IMR-90 (cell line): ENCODE results near the gene CBFA2T3. TPM values are rescaled to one million over a fixed set of nuclear protein-coding genes. Genes with fewer than 3 reads are reported as not detected.

ENCODE experiments used
- ATAC-seq: fragments of 200-7000 bp; cut with Tn5 transposase; 2 replicates; pipeline ENCODE4 v1.9.1; 2020; ENCODE audit warnings: low read depth, mild to moderate bottlenecking, moderate library complexity
- BruUV-seq: library from RNA; stranded (reverse); fragments of 400-500 nt; replicated peaks from 2 replicates; lab custom pipeline; 2021; lab: Mats Ljungman, UMichigan
- CTCF ChIA-PET: fragments of 300-600 bp; formaldehyde crosslinking; extraction: SDS; loops from one replicate; lab custom pipeline; 2021; ENCODE audit warnings: antibody characterized with exemption; lab: Yijun Ruan, JAX
- POLR2A ChIA-PET: fragments of 300-600 bp; sonication (Branson Sonifier 250); formaldehyde crosslinking; loops from one replicate; lab custom pipeline; 2022; ENCODE audit warnings: antibody characterized with exemption; ENCODE audit not compliant: unreplicated experiment; lab: Charles Lee
- DNase-seq: peaks from one replicate; pipeline ENCODE4 v3.0.0; 2013
- H2AFZ ChIP-seq: replicated peaks from 2 replicates; pipeline ENCODE3; 2013; ENCODE audit warnings: low read length, mild to moderate bottlenecking; ENCODE audit not compliant: poor library complexity
- H2AK5ac ChIP-seq: 2 replicates; pipeline ENCODE4 v1.6.1; 2013; ENCODE audit warnings: low read depth, low read length, inconsistent platforms
- H2AK9ac ChIP-seq: replicated peaks from 2 replicates; pipeline ENCODE3; 2013; ENCODE audit warnings: mild to moderate bottlenecking, low read depth, low read length, moderate library complexity; ENCODE audit not compliant: poor library complexity
- H2BK120ac ChIP-seq: 2 replicates; pipeline ENCODE4 v1.6.1; 2013; ENCODE audit warnings: low read depth, low read length, inconsistent platforms
- H2BK15ac ChIP-seq: 3 replicates; pipeline ENCODE4 v1.6.1; 2013; ENCODE audit warnings: low read depth, low read length, inconsistent platforms
- H2BK20ac ChIP-seq: 2 replicates; pipeline ENCODE4 v1.6.1; 2013; ENCODE audit warnings: low read depth, mild to moderate bottlenecking, inconsistent platforms, low read length, moderate library complexity
- H2BK5ac ChIP-seq: 2 replicates; pipeline ENCODE4 v1.6.1; 2013; ENCODE audit warnings: mild to moderate bottlenecking, low read depth, low read length, inconsistent platforms; ENCODE audit not compliant: poor library complexity, severe bottlenecking
- H3K14ac ChIP-seq: replicated peaks from 2 replicates; pipeline ENCODE4 v1.6.1; 2013; ENCODE audit warnings: low read depth, low read length, inconsistent platforms
- H3K18ac ChIP-seq: 2 replicates; pipeline ENCODE4 v1.6.1; 2013; ENCODE audit warnings: low read depth, low read length, control low read depth
- H3K23ac ChIP-seq: 2 replicates; pipeline ENCODE4 v1.6.1; 2013; ENCODE audit warnings: low read depth, low read length, inconsistent platforms
- H3K27ac ChIP-seq: 2 replicates; pipeline ENCODE4 v1.5.1; 2013; ENCODE audit warnings: mild to moderate bottlenecking, control low read depth, low read length; ENCODE audit not compliant: insufficient read depth
- H3K27me3 ChIP-seq: 2 replicates; pipeline ENCODE4 v1.6.1; 2013; ENCODE audit warnings: low read length; ENCODE audit not compliant: control insufficient read depth, insufficient read depth
- H3K36me3 ChIP-seq: 2 replicates; pipeline ENCODE4 v1.6.1; 2013; ENCODE audit warnings: low read length, mixed read lengths; ENCODE audit not compliant: control insufficient read depth, insufficient read depth
- H3K4ac ChIP-seq: 2 replicates; pipeline ENCODE4 v1.6.1; 2013; ENCODE audit warnings: low read depth, low read length, inconsistent platforms
- H3K4me1 ChIP-seq: 2 replicates; pipeline ENCODE4 v1.6.1; 2013; ENCODE audit warnings: low read length, mixed read lengths; ENCODE audit not compliant: control insufficient read depth, insufficient read depth
- H3K4me2 ChIP-seq: 2 replicates; pipeline ENCODE4 v1.6.1; 2013; ENCODE audit warnings: low read depth, mild to moderate bottlenecking, control low read depth, low read length, moderate library complexity
- H3K4me3 ChIP-seq: 2 replicates; pipeline ENCODE4 v1.5.1; 2013; ENCODE audit warnings: low read depth, mild to moderate bottlenecking, control low read depth, low read length, moderate library complexity; ENCODE audit not compliant: insufficient read depth
- H3K56ac ChIP-seq: 2 replicates; pipeline ENCODE4 v1.6.1; 2013; ENCODE audit warnings: low read length, inconsistent platforms; ENCODE audit not compliant: insufficient read depth; ENCODE audit errors: extremely low read depth
- H3K79me1 ChIP-seq, 2 experiments: 2 replicates each; pipeline ENCODE4 v1.6.1; 2013; ENCODE audit warnings: low read length in 2 of 2, inconsistent platforms in 1 of 2, low read depth in 1 of 2
- H3K9ac ChIP-seq: 2 replicates; pipeline ENCODE4 v1.6.1; 2013; ENCODE audit warnings: low read depth, low read length, control low read depth
- H3K9me1 ChIP-seq: 2 replicates; pipeline ENCODE4 v1.6.1; 2013; ENCODE audit warnings: low read length, inconsistent platforms; ENCODE audit not compliant: insufficient read depth
- H3K9me3 ChIP-seq: 2 replicates; pipeline ENCODE4 v1.6.1; 2013; ENCODE audit warnings: low read length; ENCODE audit not compliant: control insufficient read depth, insufficient read depth
- H4K20me1 ChIP-seq: 2 replicates; pipeline ENCODE4 v1.6.1; 2013; ENCODE audit warnings: low read length, inconsistent platforms; ENCODE audit not compliant: insufficient read depth
- H4K5ac ChIP-seq: 2 replicates; pipeline ENCODE4 v1.6.1; 2013; ENCODE audit warnings: mild to moderate bottlenecking, low read depth, low read length, control low read depth
- H4K8ac ChIP-seq, 2 experiments: 2 replicates each; pipeline ENCODE4 v1.6.1; 2013; ENCODE audit warnings: low read depth in 2 of 2, low read length in 2 of 2, control low read depth in 1 of 2, inconsistent platforms in 1 of 2
- H4K91ac ChIP-seq: 2 replicates; pipeline ENCODE4 v1.6.1; 2013; ENCODE audit warnings: low read depth, low read length, inconsistent platforms; ENCODE audit not compliant: insufficient read depth
- BHLHE40 ChIP-seq: fragments of 150-350 bp; IDR thresholded peaks from 2 replicates; pipeline ENCODE4 v1.6.1; 2016; ENCODE audit warnings: mild to moderate bottlenecking, low read depth, low read length
- CEBPB ChIP-seq: IDR thresholded peaks from 2 replicates; pipeline ENCODE4 v1.6.1; 2012; ENCODE audit warnings: low read depth, low read length, improper control_type of control experiment
- CHD1 ChIP-seq: IDR thresholded peaks from 2 replicates; pipeline ENCODE4 v1.6.1; 2012; ENCODE audit warnings: low read depth, low read length, improper control_type of control experiment
- ELK1 ChIP-seq: fragments of 150-350 bp; IDR thresholded peaks from 2 replicates; pipeline ENCODE4 v1.6.1; 2016; ENCODE audit warnings: low read depth, mild to moderate bottlenecking, low read length, moderate library complexity, borderline replicate concordance
- FOS ChIP-seq: fragments of 150-350 bp; IDR thresholded peaks from 2 replicates; pipeline ENCODE4 v1.6.1; 2016; ENCODE audit warnings: low read depth, low read length
- MAFK ChIP-seq: IDR thresholded peaks from 2 replicates; pipeline ENCODE4 v1.6.1; 2012; ENCODE audit warnings: low read depth, low read length, improper control_type of control experiment
- MAZ ChIP-seq: IDR thresholded peaks from 2 replicates; pipeline ENCODE4 v1.6.1; 2012; ENCODE audit warnings: low read depth, mild to moderate bottlenecking, low read length, improper control_type of control experiment, moderate library complexity, borderline replicate concordance
- MXI1 ChIP-seq: IDR thresholded peaks from 2 replicates; pipeline ENCODE4 v1.6.1; 2012; ENCODE audit warnings: low read depth, mild to moderate bottlenecking, low read length, moderate library complexity, borderline replicate concordance
- NFE2L2 ChIP-seq: fragments of 150-350 bp; IDR thresholded peaks from 2 replicates; pipeline ENCODE4 v1.6.1; 2016; ENCODE audit warnings: low read depth, mild to moderate bottlenecking, low read length
- POLR2A ChIP-seq: IDR thresholded peaks from 2 replicates; pipeline ENCODE4 v1.6.1; 2012; ENCODE audit warnings: mild to moderate bottlenecking, low read depth, low read length
- RAD21 ChIP-seq: IDR thresholded peaks from 2 replicates; pipeline ENCODE4 v1.6.1; 2012; ENCODE audit warnings: low read length, improper control_type of control experiment
- RCOR1 ChIP-seq: IDR thresholded peaks from 2 replicates; pipeline ENCODE4 v1.6.1; 2012; ENCODE audit warnings: mild to moderate bottlenecking, low read length, improper control_type of control experiment; ENCODE audit not compliant: insufficient replicate concordance
- RFX5 ChIP-seq: IDR thresholded peaks from 2 replicates; pipeline ENCODE4 v1.8.0; 2012; ENCODE audit warnings: low read depth, mild to moderate bottlenecking, low read length, moderate library complexity
- SMC3 ChIP-seq: fragments of 150-350 bp; IDR thresholded peaks from 2 replicates; pipeline ENCODE4 v1.6.1; 2016; ENCODE audit warnings: low read depth, mild to moderate bottlenecking, antibody characterized with exemption, low read length, moderate library complexity
- WGBS, 2 experiments: methylation state at CpG; one replicate each; pipeline versions ENCODE4 v1.1.5 to v1.1.7; 2013; ENCODE audit warnings: missing lambda C conversion rate in 2 of 2; ENCODE audit not compliant: insufficient read length in 1 of 2; ENCODE audit errors: extremely low coverage in 2 of 2; 5-methylcytosine and 5-hydroxymethylcytosine counted together
- dilution Hi-C: fragments of 300-500 bp; cut with HindIII; formaldehyde crosslinking; loops from one replicate; pipeline ENCODE4 v1.14.3; 2018; ENCODE audit warnings: low sequenced_read_pairs; ENCODE audit not compliant: unreplicated experiment
- in situ Hi-C: fragments of 300-500 bp; cut with MboI; formaldehyde crosslinking; loops from 3 replicates; pipeline ENCODE4 v1.14.3; 2019; ENCODE audit warnings: low sequenced_read_pairs, inconsistent platforms, mixed read lengths
- intact Hi-C: fragments of 100-400 bp; cut with micrococcal nuclease; formaldehyde crosslinking; loops from 2 replicates; pipeline ENCODE4 v1.10.0; 2022
- polyA plus RNA-seq, 3 experiments: library from polyadenylated mRNA; depleted of rRNA; stranded (reverse); fragments of >200 nt; gene quantifications; 2 replicates each; pipeline ENCODE4 v1.2.3, GENCODE V29; 2012; ENCODE audit warnings: low replicate concordance in 1 of 3
- total RNA-seq: library from RNA; depleted of rRNA; stranded (reverse); fragments of >200 nt; gene quantifications from 2 replicates; pipeline ENCODE4 v1.2.3, GENCODE V29; 2012
- TF ChIP-seq, protein P1 (sequence below): conservative IDR thresholded peaks from 2 replicates; pipeline ENCODE4 v1.5.1; 2012; ENCODE audit warnings: mild to moderate bottlenecking, low read depth, low read length, improper control_type of control experiment
- TF ChIP-seq, protein P2 (sequence below): fragments of 150-350 bp; IDR thresholded peaks from 2 replicates; pipeline ENCODE4 v1.6.1; 2017; ENCODE audit warnings: mild to moderate bottlenecking, antibody characterized with exemption, low read length, low read depth

CBFA2T3 gene
- total and polyA plus RNA-seq, 2 of the 4 experiments (the other 2 are of a cell fraction): not detected

- H2AFZ ChIP-seq: no peak overlapping the region
- intact Hi-C loops (no loop called here), dilution Hi-C loops (no loop called here), in situ Hi-C loops (no loop called here)
- no peak overlapping the region for H2BK5ac ChIP-seq
- H3K27me3 ChIP-seq: peaks cover 62% of the 10 kb centered on the region
- CTCF ChIA-PET: no interaction called here
- no peak overlapping the region for H3K27ac ChIP-seq
- no peak overlapping the region for H2AK5ac ChIP-seq
- H4K91ac ChIP-seq: no peak overlapping the region
- H3K9me1 ChIP-seq: no peaks in the 10 kb centered on the region
- no peak overlapping the region for H2BK15ac ChIP-seq
- POLR2A ChIA-PET: no interaction called here
- H3K36me3 ChIP-seq: no peaks in the 10 kb centered on the region
- no peak overlapping the region for H3K14ac ChIP-seq
- no peak overlapping the region for H2AK9ac ChIP-seq
- H3K56ac ChIP-seq: no peak overlapping the region
- no peak overlapping the region for H2BK120ac ChIP-seq
- no peak overlapping the region for H4K5ac ChIP-seq
- no peaks in the 10 kb centered on the region for H3K9me3 ChIP-seq
- H3K18ac ChIP-seq: no peak overlapping the region
- no peak overlapping the region for H2BK20ac ChIP-seq
- no peaks in the 10 kb centered on the region for H4K20me1 ChIP-seq
- H3K4me2 ChIP-seq: no peak overlapping the region
- WGBS, 2 experiments: 50% methylated on average over 2 of the region's 22 CpGs; no CpG with 5 or more reads in 1 of the 2 experiments
- no peak overlapping the region for H3K4me3 ChIP-seq
- BruUV-seq: no TSS peak
- no peak overlapping the region for H3K4ac ChIP-seq
- no peak overlapping the region for H4K8ac ChIP-seq
- DNase-seq (no peak), ATAC-seq (no peak)
- no peak overlapping the region for H3K23ac ChIP-seq
- H3K9ac ChIP-seq: no peak overlapping the region
- H3K4me1 ChIP-seq: no peaks in the 10 kb centered on the region
- H3K79me1 ChIP-seq: no peaks in the 10 kb centered on the region
- TF ChIP-seq BHLHE40: no peak
- TF ChIP-seq FOS: no peak
- TF ChIP-seq CHD1: no peak
- TF ChIP-seq, protein P1, sequence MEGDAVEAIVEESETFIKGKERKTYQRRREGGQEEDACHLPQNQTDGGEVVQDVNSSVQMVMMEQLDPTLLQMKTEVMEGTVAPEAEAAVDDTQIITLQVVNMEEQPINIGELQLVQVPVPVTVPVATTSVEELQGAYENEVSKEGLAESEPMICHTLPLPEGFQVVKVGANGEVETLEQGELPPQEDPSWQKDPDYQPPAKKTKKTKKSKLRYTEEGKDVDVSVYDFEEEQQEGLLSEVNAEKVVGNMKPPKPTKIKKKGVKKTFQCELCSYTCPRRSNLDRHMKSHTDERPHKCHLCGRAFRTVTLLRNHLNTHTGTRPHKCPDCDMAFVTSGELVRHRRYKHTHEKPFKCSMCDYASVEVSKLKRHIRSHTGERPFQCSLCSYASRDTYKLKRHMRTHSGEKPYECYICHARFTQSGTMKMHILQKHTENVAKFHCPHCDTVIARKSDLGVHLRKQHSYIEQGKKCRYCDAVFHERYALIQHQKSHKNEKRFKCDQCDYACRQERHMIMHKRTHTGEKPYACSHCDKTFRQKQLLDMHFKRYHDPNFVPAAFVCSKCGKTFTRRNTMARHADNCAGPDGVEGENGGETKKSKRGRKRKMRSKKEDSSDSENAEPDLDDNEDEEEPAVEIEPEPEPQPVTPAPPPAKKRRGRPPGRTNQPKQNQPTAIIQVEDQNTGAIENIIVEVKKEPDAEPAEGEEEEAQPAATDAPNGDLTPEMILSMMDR: no peak
- no peak for TF ChIP-seq MAZ
- no peak for TF ChIP-seq RAD21
- TF ChIP-seq MXI1: no peak
- no peak for TF ChIP-seq RCOR1
- no peak for TF ChIP-seq MAFK
- TF ChIP-seq ELK1: no peak
- TF ChIP-seq, protein P2, sequence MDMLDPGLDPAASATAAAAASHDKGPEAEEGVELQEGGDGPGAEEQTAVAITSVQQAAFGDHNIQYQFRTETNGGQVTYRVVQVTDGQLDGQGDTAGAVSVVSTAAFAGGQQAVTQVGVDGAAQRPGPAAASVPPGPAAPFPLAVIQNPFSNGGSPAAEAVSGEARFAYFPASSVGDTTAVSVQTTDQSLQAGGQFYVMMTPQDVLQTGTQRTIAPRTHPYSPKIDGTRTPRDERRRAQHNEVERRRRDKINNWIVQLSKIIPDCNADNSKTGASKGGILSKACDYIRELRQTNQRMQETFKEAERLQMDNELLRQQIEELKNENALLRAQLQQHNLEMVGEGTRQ: no peak
- no peak for TF ChIP-seq CEBPB
- no peak for TF ChIP-seq RFX5
- TF ChIP-seq SMC3: no peak
- TF ChIP-seq POLR2A: no peak
- no peak for TF ChIP-seq NFE2L2
These were observed 101.2 kb downstream of the CBFA2T3 start for GRCh38 chr16:88875703-88876234.
